HFF-Myc (cell line): ENCODE data around the gene METAP2.
"Not testable (repeated sequence)": the region's sequence is repeated elsewhere in the genome, so short reads cannot be mapped to it uniquely, and the experiment has no call there.

Source experiments
- DNase-seq: peaks from one replicate; pipeline ENCODE4 v3.0.0-alpha.2; 2011; ENCODE audit warnings: low read depth; ENCODE audit errors: extremely low read depth
- H3K4me3 ChIP-seq: replicated peaks from 2 replicates; pipeline ENCODE4 v1.5.1; 2011; ENCODE audit warnings: low read depth, mild to moderate bottlenecking, control low read depth, low read length
- TF ChIP-seq, protein P1 (sequence below): IDR thresholded peaks from 2 replicates; pipeline ENCODE4 v1.5.1; 2012; ENCODE audit warnings: mild to moderate bottlenecking, low read depth, low read length, control low read depth; ENCODE audit errors: missing control alignments

Gene METAP2

DNA sequence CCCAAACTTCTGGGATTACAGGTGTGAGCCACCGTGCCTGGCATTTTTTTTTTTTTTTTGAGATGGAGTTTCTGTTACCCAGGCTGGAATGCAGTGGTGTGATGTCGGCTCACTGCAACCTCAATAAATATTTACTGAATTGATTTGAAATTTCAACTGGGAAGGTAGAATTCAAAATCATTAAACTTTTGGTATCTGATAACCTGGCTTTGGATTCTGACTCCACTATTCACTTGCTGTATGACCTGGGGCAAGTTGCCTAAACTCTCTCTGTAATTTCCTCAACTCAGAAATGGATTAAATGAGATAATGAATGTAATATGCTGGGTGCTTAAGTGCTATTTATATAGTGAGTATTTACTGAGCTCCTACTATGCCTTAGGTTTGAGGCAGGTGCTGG, 8.7 kb upstream of the METAP2 start:
- TF ChIP-seq, protein P1, sequence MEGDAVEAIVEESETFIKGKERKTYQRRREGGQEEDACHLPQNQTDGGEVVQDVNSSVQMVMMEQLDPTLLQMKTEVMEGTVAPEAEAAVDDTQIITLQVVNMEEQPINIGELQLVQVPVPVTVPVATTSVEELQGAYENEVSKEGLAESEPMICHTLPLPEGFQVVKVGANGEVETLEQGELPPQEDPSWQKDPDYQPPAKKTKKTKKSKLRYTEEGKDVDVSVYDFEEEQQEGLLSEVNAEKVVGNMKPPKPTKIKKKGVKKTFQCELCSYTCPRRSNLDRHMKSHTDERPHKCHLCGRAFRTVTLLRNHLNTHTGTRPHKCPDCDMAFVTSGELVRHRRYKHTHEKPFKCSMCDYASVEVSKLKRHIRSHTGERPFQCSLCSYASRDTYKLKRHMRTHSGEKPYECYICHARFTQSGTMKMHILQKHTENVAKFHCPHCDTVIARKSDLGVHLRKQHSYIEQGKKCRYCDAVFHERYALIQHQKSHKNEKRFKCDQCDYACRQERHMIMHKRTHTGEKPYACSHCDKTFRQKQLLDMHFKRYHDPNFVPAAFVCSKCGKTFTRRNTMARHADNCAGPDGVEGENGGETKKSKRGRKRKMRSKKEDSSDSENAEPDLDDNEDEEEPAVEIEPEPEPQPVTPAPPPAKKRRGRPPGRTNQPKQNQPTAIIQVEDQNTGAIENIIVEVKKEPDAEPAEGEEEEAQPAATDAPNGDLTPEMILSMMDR = no peak
- DNase-seq = no peak

DNA sequence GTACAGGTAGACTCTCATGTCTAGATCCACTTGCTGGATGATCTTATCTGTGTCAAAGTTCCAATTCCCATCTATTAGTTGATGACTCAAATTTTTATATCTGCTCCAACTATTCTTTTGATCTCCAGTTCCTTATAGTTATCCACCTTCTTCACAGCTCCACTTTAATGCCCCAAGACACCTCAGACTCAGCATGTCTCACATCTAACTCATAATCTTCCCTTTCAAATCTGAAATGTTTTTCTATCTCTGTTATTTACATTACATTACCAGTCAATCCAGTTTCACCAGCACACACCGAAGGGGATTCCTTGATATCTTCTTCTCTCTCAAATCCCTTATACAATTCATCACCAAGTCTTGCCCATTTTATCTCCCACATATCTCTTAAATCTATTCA, 3.7 kb upstream of the METAP2 start:
- no peak for DNase-seq
- TF ChIP-seq, protein P1 = no peak
- no peak overlapping the region for H3K4me3 ChIP-seq

More for the DNA sequence above, 8.7 kb upstream of the METAP2 start:
- no peak overlapping the region for H3K4me3 ChIP-seq

DNA sequence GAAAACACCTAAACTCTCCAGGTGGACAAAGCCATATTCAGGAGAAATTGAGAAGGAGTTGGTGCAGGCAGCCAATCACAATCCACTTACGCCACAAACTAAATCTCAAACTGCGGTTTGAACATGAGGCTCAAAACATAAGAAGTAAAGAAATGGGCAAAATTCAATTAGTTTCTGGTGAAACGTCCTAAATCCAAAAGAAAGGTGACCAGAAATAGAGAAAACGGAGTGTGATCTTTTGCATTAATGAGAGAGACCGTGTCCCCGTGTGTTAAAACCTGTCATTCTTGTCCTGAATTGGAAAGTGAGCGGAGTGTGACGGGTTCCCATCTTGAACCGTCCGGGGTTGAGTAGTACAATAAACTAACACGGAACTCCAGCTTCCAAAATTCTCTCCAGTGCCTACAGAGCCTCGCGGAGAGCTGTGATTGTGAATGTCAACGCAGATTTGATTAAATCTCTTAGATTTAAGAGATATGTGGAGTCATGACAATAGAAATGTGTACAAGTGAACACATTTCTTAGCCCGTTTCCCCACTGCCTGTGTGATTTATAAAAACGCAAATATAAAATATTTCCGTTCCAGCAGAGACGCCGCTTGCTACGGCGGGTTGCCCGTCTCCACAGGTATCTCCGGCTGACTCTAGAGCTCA, 595 bp upstream of the METAP2 start:
- no peak for DNase-seq
- TF ChIP-seq, protein P1 = no peak
- peak overlapping the region; percentile 98 for H3K4me3 ChIP-seq

DNA sequence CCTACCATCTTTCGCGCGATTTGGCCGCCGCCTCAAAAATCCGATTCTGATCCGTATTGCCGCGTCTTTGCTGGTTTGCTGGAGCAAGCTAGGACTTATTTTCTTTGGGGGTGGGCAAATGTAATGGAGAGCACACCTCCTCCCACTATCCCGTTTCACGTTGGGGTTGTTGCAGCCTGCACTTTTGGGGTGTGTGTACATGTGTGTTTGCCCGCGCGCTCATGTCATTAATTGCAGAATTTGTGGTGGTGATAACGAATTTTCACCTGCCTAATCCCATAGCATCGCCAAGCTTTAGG, 657 bp downstream of the METAP2 start:
- TF ChIP-seq, protein P1 = no peak
- DNase-seq = no peak
- H3K4me3 ChIP-seq = peak overlapping the region; percentile 98

DNA sequence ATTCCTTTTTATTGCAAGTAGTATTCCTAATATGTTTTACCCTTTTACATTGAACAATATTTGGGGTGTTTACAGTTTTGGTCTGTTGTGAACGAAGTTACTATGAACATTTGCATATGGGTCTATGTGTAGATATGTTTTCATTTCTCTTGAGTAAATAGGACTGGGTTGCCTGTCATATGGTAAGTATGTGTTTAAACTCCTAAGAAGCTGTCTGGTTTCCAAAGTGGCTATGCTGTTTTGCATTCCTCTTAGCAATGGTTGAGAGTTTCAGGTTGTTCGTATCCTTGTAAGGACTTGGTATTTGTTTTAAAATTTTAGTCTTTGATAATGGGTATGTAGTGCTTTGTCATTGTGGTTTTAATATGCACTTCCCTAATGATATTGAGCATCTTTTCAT, 6.3 kb downstream of the METAP2 start:
- TF ChIP-seq, protein P1 = no peak
- H3K4me3 ChIP-seq = no peak overlapping the region
- DNase-seq = no peak

DNA sequence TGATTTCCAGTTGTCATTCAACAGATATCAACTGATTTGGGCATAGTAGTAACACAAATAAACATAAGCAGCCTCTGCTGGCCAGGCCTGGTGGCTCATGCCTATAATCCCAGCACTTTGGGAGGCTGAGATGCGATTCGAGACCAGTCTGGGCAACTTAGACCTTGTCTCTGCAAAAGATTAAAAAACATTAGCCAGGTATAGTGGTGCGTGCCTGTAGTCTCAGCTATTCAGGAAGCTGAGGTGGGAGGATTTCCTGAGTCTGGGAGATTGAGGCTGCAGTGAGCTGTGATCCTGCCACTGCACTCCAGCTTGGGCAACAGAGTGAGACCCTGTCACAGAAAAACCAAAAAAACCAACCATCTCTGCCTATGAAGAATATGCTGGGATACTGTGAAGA, 7.1 kb downstream of the METAP2 start:
- TF ChIP-seq, protein P1 = no peak
- H3K4me3 ChIP-seq = no peak overlapping the region
- DNase-seq = no peak

DNA sequence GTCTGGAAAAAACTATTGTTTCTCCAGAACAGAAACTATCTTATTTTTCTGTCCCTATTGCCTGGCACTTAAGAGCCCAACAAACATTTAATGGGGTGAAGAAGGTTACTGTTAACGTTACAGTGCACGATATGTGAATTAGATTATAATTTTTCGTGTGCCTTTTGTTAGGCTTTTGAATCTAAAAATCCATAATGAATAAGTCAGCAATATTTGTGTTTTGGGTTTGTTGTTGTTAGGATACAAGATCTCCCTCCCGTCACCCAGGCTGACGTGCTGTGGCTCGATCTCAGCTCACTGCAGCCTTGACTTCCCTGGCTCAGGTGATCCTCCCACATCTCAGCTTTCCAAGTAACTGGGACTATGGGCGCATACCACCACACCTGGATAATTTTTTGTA, 7.9 kb downstream of the METAP2 start:
- TF ChIP-seq, protein P1 = no peak
- H3K4me3 ChIP-seq = no peak overlapping the region
- DNase-seq = no peak

DNA sequence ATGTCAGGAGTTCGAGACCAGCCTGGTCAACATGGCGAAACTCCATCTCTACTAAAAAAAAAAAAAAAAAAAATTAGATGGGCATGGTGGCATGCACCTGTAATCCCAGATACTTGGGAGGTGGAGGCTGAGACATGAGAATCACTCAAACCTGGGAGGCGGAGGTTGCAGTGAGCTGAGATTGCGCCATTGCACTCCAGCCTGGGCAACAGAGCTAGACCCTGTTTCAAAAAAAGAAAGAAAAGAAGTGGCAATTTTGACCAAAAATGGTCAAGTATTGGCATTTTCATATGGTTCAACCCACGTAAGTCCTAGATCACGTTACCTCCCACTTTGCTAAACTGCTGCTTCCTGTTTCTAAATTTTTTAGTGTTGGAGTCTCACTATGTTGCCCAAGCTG, 8.6 kb downstream of the METAP2 start:
- DNase-seq, H3K4me3 ChIP-seq: not testable (repeated sequence)
